Neural progenitor cell (in vitro differentiated cells): Measurements from ENCODE around the gene GLDN. TPM values are rescaled to one million over a fixed set of nuclear protein-coding genes. Genes with fewer than 3 reads are reported as not detected.

Experiments used
- DNase-seq: peaks from one replicate; pipeline ENCODE4 v3.0.0-alpha.2; 2016; ENCODE audit warnings: low spot score
- H2AFZ ChIP-seq: fragments of 200-600 bp; sonication (generic); replicated peaks from 2 replicates; pipeline ENCODE4 v1.6.1; 2016; ENCODE audit warnings: antibody characterized with exemption
- H3F3A ChIP-seq: fragments of 200-600 bp; sonication (generic); 2 replicates; pipeline ENCODE4 v1.6.1; 2016; ENCODE audit warnings: antibody characterized with exemption, low read depth
- H3K27ac ChIP-seq: fragments of 200-600 bp; sonication (generic); 2 replicates; pipeline ENCODE4 v1.5.1; 2016; ENCODE audit warnings: mild to moderate bottlenecking
- H3K27me3 ChIP-seq: fragments of 200-600 bp; sonication (generic); 2 replicates; pipeline ENCODE4 v1.6.1; 2016; ENCODE audit warnings: mild to moderate bottlenecking, moderate library complexity
- H3K36me3 ChIP-seq: fragments of 200-600 bp; sonication (generic); 2 replicates; pipeline ENCODE4 v1.5.1; 2016
- H3K4me1 ChIP-seq: fragments of 200-600 bp; sonication (generic); 2 replicates; pipeline ENCODE4 v1.6.1; 2016; ENCODE audit warnings: mixed run types
- H3K4me2 ChIP-seq: fragments of 200-600 bp; sonication (generic); 2 replicates; pipeline ENCODE4 v1.6.1; 2016
- H3K4me3 ChIP-seq: fragments of 200-600 bp; sonication (generic); 2 replicates; pipeline ENCODE4 v1.5.1; 2016
- H3K79me2 ChIP-seq: fragments of 200-600 bp; sonication (generic); 2 replicates; pipeline ENCODE4 v1.6.1; 2016; ENCODE audit warnings: low read depth
- H3K9ac ChIP-seq: fragments of 200-600 bp; sonication (generic); 2 replicates; pipeline ENCODE4 v1.6.1; 2016
- H3K9me3 ChIP-seq: fragments of 200-600 bp; sonication (generic); 2 replicates; pipeline ENCODE4 v1.5.1; 2016; ENCODE audit warnings: low read depth
- H4K20me1 ChIP-seq: fragments of 200-600 bp; sonication (generic); 2 replicates; pipeline ENCODE4 v1.6.1; 2016; ENCODE audit warnings: low read depth
- H3K27ac Mint-ChIP-seq: 3 replicates; pipeline ENCODE4 v1.8.0; 2021; ENCODE audit warnings: mixed read lengths
- H3K27me3 Mint-ChIP-seq: 2 replicates; pipeline ENCODE4 v1.8.0; 2022; ENCODE audit warnings: low read depth, mild to moderate bottlenecking, inconsistent platforms, moderate library complexity, mixed read lengths; ENCODE audit not compliant: insufficient read depth
- H3K36me3 Mint-ChIP-seq: 3 replicates; pipeline ENCODE4 v1.8.0; 2021; ENCODE audit warnings: mixed read lengths
- H3K4me1 Mint-ChIP-seq: 3 replicates; pipeline ENCODE4 v1.8.0; 2021; ENCODE audit warnings: mixed read lengths
- H3K4me3 Mint-ChIP-seq: 3 replicates; pipeline ENCODE4 v1.8.0; 2021; ENCODE audit warnings: mild to moderate bottlenecking, moderate library complexity, mixed read lengths
- H3K9me3 Mint-ChIP-seq: 3 replicates; pipeline ENCODE4 v1.8.0; 2020; ENCODE audit warnings: mixed read lengths
- EZH2 ChIP-seq: fragments of 200-600 bp; sonication (generic); IDR thresholded peaks from 2 replicates; pipeline ENCODE4 v1.6.1; 2017; ENCODE audit warnings: antibody characterized with exemption, mild to moderate bottlenecking, moderate library complexity
- EZH2phosphoT487 ChIP-seq: fragments of 200-600 bp; sonication (generic); IDR thresholded peaks from 2 replicates; pipeline ENCODE4 v1.6.1; 2017; ENCODE audit warnings: antibody characterized with exemption
- total RNA-seq: library from RNA; depleted of rRNA; stranded (reverse); fragments of >200 nt; gene quantifications from 2 replicates; pipeline ENCODE4 v1.2.3, GENCODE V29; 2015; ENCODE audit warnings: low replicate concordance
- TF ChIP-seq, protein P1 (sequence below): fragments of 200-600 bp; sonication (generic); IDR thresholded peaks from 2 replicates; pipeline ENCODE4 v1.5.1; 2017; ENCODE audit warnings: antibody characterized with exemption, mild to moderate bottlenecking

GLDN gene
- total RNA-seq, 1 donor from 2014 or later, result 5.3 TPM

DNA sequence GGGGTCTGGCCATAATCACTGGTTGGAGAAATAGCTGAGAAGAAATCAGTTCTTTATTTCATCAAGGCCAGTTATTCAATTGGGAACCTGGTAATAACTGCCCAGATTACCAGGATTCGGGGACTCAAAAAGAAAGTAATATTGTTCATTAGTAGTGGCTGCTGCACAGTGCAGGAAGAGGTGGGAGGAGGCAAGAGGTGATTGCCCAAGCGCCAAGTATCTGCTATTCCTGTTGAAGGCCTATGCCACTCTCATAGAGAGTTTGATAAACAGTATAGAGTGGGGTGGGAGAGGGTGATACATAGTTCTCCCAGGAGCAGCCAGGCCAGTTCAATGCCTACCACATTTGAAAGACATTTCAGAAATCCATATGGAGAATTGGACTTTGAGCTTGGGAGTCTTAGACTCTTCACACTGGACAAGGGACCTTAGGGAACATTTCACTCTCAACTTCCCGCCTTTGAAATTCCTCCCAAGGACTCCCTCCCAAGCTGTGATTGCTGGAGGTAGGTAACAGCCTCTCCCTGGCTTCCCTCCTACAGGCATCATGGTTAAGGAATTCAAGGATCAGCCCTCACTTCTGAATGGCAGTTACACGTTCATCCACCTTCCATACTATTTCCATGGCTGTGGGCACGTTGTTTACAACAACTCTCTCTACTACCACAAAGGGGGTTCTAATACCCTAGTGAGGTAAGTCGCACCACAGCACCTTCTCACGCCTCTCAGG is 59.8 kb downstream of the GLDN start:
- Histone ChIP-seq H3K4me2 (no peak overlapping the region), H4K20me1 (no peaks in the 10 kb centered on the region), H3K27ac (no peak overlapping the region), H3K36me3 (no peaks in the 10 kb centered on the region), H2AFZ (no peak overlapping the region), H3F3A (no peaks in the 10 kb centered on the region), H3K9ac (no peak overlapping the region), H3K9me3 (no peaks in the 10 kb centered on the region), H3K4me3 (no peak overlapping the region), H3K79me2 (no peaks in the 10 kb centered on the region), H3K27me3 (no peaks in the 10 kb centered on the region), H3K4me1 (peaks cover 8% of the 10 kb centered on the region)
- Mint-ChIP-seq H3K9me3 (no peaks in the 10 kb centered on the region), H3K4me1 (peaks cover 46% of the 10 kb centered on the region), H3K4me3 (no peak overlapping the region), H3K36me3 (no peaks in the 10 kb centered on the region), H3K27me3 (peaks cover 21% of the 10 kb centered on the region), H3K27ac (no peak overlapping the region)
- no peak for DNase-seq
- TF ChIP-seq, protein P1, sequence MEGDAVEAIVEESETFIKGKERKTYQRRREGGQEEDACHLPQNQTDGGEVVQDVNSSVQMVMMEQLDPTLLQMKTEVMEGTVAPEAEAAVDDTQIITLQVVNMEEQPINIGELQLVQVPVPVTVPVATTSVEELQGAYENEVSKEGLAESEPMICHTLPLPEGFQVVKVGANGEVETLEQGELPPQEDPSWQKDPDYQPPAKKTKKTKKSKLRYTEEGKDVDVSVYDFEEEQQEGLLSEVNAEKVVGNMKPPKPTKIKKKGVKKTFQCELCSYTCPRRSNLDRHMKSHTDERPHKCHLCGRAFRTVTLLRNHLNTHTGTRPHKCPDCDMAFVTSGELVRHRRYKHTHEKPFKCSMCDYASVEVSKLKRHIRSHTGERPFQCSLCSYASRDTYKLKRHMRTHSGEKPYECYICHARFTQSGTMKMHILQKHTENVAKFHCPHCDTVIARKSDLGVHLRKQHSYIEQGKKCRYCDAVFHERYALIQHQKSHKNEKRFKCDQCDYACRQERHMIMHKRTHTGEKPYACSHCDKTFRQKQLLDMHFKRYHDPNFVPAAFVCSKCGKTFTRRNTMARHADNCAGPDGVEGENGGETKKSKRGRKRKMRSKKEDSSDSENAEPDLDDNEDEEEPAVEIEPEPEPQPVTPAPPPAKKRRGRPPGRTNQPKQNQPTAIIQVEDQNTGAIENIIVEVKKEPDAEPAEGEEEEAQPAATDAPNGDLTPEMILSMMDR, result no peak
- TF ChIP-seq EZH2 (no peak), EZH2phosphoT487 (no peak)

DNA sequence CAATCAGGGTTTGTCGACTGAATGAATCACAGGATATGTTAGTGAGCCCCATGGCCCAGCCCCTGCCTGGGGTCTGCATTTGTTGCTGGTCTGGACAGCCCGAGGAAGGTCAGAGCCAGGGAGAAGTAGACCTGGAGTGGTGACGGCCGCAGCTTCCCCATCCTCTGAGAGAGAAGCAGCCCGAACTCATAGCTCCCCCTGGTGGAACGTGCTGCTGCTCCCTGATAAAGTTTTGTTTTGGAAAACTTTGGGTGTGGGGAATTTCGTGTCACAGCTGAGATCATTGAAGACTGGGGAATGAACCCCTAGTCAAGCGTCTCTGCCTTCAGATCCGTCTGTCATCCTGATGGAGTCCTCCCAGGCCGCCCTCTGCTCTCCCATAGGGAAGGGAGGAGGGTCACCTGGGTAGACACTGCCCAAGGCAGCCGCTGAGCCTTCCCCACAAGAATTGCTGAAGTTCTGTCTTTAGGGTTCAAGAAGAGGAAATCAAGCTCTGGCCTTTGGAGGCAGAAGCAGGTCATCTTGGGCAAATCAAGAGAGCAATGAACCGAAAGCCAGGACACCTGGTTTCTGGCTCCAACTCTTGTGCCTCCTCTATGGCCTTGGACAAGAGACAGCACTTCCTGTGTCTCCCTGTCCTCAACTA is 60.5 kb downstream of the GLDN start:
- Mint-ChIP-seq H3K27me3 (peaks cover 19% of the 10 kb centered on the region), H3K36me3 (no peaks in the 10 kb centered on the region), H3K9me3 (no peaks in the 10 kb centered on the region), H3K4me1 (peaks cover 46% of the 10 kb centered on the region), H3K4me3 (no peak overlapping the region), H3K27ac (no peak overlapping the region)
- no peak overlapping the region for H3K9ac ChIP-seq
- H3K4me1 ChIP-seq, result peaks cover 8% of the 10 kb centered on the region
- no peak overlapping the region for H3K4me3 ChIP-seq
- H2AFZ ChIP-seq, result no peak overlapping the region
- no peaks in the 10 kb centered on the region for H4K20me1 ChIP-seq
- peak; percentile 67 for DNase-seq
- H3K27me3 ChIP-seq, result no peaks in the 10 kb centered on the region
- no peaks in the 10 kb centered on the region for H3K36me3 ChIP-seq
- no peaks in the 10 kb centered on the region for H3K9me3 ChIP-seq
- no peak overlapping the region for H3K4me2 ChIP-seq
- H3K79me2 ChIP-seq, result no peaks in the 10 kb centered on the region
- TF ChIP-seq EZH2phosphoT487 (no peak), EZH2 (no peak)
- TF ChIP-seq, protein P1, result peak; percentile 83
- H3K27ac ChIP-seq, result no peak overlapping the region
- no peaks in the 10 kb centered on the region for H3F3A ChIP-seq

GRCh38 chr15:51403072-51403878 is 61.8 kb downstream of the GLDN start:
- Mint-ChIP-seq H3K36me3 (no peaks in the 10 kb centered on the region), H3K9me3 (no peaks in the 10 kb centered on the region), H3K4me3 (no peak overlapping the region), H3K4me1 (peaks cover 38% of the 10 kb centered on the region), H3K27ac (peak overlapping the region; percentile 24), H3K27me3 (peaks cover 16% of the 10 kb centered on the region)
- no peak overlapping the region for H3K4me3 ChIP-seq
- no peaks in the 10 kb centered on the region for H3K27me3 ChIP-seq
- H3K79me2 ChIP-seq, result no peaks in the 10 kb centered on the region
- DNase-seq, result peak; percentile 46
- H3F3A ChIP-seq, result no peaks in the 10 kb centered on the region
- H3K27ac ChIP-seq, result no peak overlapping the region
- no peak overlapping the region for H3K4me2 ChIP-seq
- H3K4me1 ChIP-seq, result peaks cover 8% of the 10 kb centered on the region
- H3K9ac ChIP-seq, result no peak overlapping the region
- no peaks in the 10 kb centered on the region for H4K20me1 ChIP-seq
- no peak overlapping the region for H2AFZ ChIP-seq
- no peaks in the 10 kb centered on the region for H3K36me3 ChIP-seq
- H3K9me3 ChIP-seq, result no peaks in the 10 kb centered on the region
- no peak for TF ChIP-seq EZH2phosphoT487
- TF ChIP-seq, protein P1, result peak; percentile 67
